Breast epithelium (tissue), 4 donors: Measurements from ENCODE around the gene CUL7. TPM values are rescaled to one million over a fixed set of nuclear protein-coding genes. Genes with fewer than 3 reads are reported as not detected.
"Not testable (repeated sequence)": the region's sequence is repeated elsewhere in the genome, so short reads cannot be mapped to it uniquely, and the experiment has no call there.

Experiments used
- DNase-seq, 2 donors: peaks; one replicate each; pipeline ENCODE4 v3.0.0-alpha.2; 2019; ENCODE audit warnings: low spot score in 2 of 2
- H3K27ac ChIP-seq, 2 donors: fragments of 200-600 bp; sonication (generic) in 1 of 2; one replicate each; pipeline ENCODE4 v1.5.1; 2016 to 2019; ENCODE audit warnings: mild to moderate bottlenecking in 1 of 2
- H3K27me3 ChIP-seq, 2 donors: fragments of 200-600 bp; sonication (generic) in 1 of 2; one replicate each; pipeline versions ENCODE4 v1.5.1 to v1.6.0; 2017 to 2019; ENCODE audit warnings: control low read depth in 1 of 2, mild to moderate bottlenecking in 1 of 2
- H3K36me3 ChIP-seq: fragments of 200-600 bp; one replicate; pipeline ENCODE4 v1.5.1; 2019
- H3K4me1 ChIP-seq, 2 donors: fragments of 200-600 bp; sonication (generic); one replicate each; pipeline ENCODE4 v1.5.1; 2016 to 2019; ENCODE audit warnings: control low read depth in 1 of 2
- H3K4me3 ChIP-seq, 3 donors: fragments of 200-600 bp; sonication (generic); 1 replicate in 2 of 3; 2 replicates in 1 of 3; pipeline ENCODE4 v1.5.1; 2016 to 2019; ENCODE audit warnings: mild to moderate bottlenecking in 3 of 3, moderate library complexity in 2 of 3
- H3K9me3 ChIP-seq, 2 donors: fragments of 200-600 bp; sonication (generic) in 1 of 2; one replicate each; pipeline ENCODE4 v1.5.1; 2016 to 2019; ENCODE audit warnings: control low read depth in 1 of 2
- CTCF ChIP-seq, 3 donors: fragments of 450-650 bp; IDR thresholded peaks; one replicate each; pipeline ENCODE4 v1.5.1; 2016 to 2017; ENCODE audit warnings: antibody characterized with exemption in 3 of 3, mild to moderate bottlenecking in 3 of 3, moderate library complexity in 3 of 3
- POLR2A ChIP-seq: fragments of 450-650 bp; IDR thresholded peaks from one replicate; pipeline ENCODE4 v1.6.1; 2016; ENCODE audit warnings: antibody characterized with exemption, mild to moderate bottlenecking, moderate library complexity
- POLR2AphosphoS5 ChIP-seq, 3 donors: sonication (generic); formaldehyde crosslinking; IDR thresholded peaks; one replicate each; pipeline ENCODE4 v1.6.1; 2017; ENCODE audit warnings: antibody characterized with exemption in 3 of 3
- intact Hi-C: fragments of 100-400 bp; cut with DNase I; formaldehyde crosslinking; loops from one replicate; pipeline ENCODE4 v1.15.1; 2023; ENCODE audit warnings: low total_unique reads
- total RNA-seq, 3 donors: library from RNA; depleted of rRNA; stranded (reverse); fragments of >200 nt; gene quantifications; one replicate each; pipeline ENCODE4 v1.1.0, GENCODE V29; 2016

Gene CUL7
- total RNA-seq, 3 donors from 2014 or later: 12.6 to 21.4 (median 19.3) TPM

- no peak for TF ChIP-seq POLR2A
- no peak for TF ChIP-seq POLR2AphosphoS5 (IDR thresholded peaks at IDR 0.05)
- no peak for TF ChIP-seq CTCF (IDR thresholded peaks at IDR 0.05)
- Histone ChIP-seq H3K9me3 (no peaks in the 10 kb centered on the region), H3K4me3 (no peak overlapping the region), H3K36me3 (no peaks in the 10 kb centered on the region), H3K4me1 (no peaks in the 10 kb centered on the region), H3K27me3 (no peaks in the 10 kb centered on the region), H3K27ac (no peak overlapping the region)
- DNase-seq: no peak
- intact Hi-C loops: no loop called here
Measured at GRCh38 chr6:43006251-43006650, 47.4 kb downstream of the CUL7 start.

GRCh38 chr6:43005844-43006243, 47.8 kb downstream of the CUL7 start:
- intact Hi-C loops: no loop called here
- Histone ChIP-seq H3K36me3 (no peaks in the 10 kb centered on the region), H3K4me1 (no peaks in the 10 kb centered on the region), H3K27ac (no peak overlapping the region), H3K4me3 (no peak overlapping the region), H3K9me3 (no peaks in the 10 kb centered on the region), H3K27me3 (no peaks in the 10 kb centered on the region)
- no peak for DNase-seq
- TF ChIP-seq POLR2AphosphoS5 (IDR thresholded peaks at IDR 0.05) (no peak), POLR2A (no peak), CTCF (IDR thresholded peaks at IDR 0.05) (no peak)

- Histone ChIP-seq H3K4me1 (no peaks in the 10 kb centered on the region), H3K27me3 (no peaks in the 10 kb centered on the region), H3K9me3 (no peaks in the 10 kb centered on the region), H3K27ac (no peak overlapping the region), H3K4me3 (no peak overlapping the region), H3K36me3 (no peaks in the 10 kb centered on the region)
- TF ChIP-seq POLR2A (no peak), CTCF (IDR thresholded peaks at IDR 0.05) (no peak), POLR2AphosphoS5 (IDR thresholded peaks at IDR 0.05) (no peak)
- DNase-seq: no peak
- intact Hi-C loops: no loop called here
Measured at GRCh38 chr6:43001843-43002242, 51.8 kb downstream of the CUL7 start.

GRCh38 chr6:42998205-42998604, 55.4 kb downstream of the CUL7 start:
- H3K4me1 ChIP-seq, H3K27me3 ChIP-seq, intact Hi-C loops, H3K4me3 ChIP-seq, H3K9me3 ChIP-seq, H3K36me3 ChIP-seq, DNase-seq, H3K27ac ChIP-seq: not testable (repeated sequence)

- Histone ChIP-seq H3K36me3 (no peaks in the 10 kb centered on the region), H3K9me3 (no peaks in the 10 kb centered on the region), H3K27ac (no peak overlapping the region), H3K4me1 (no peaks in the 10 kb centered on the region), H3K27me3 (no peaks in the 10 kb centered on the region), H3K4me3 (no peak overlapping the region)
- TF ChIP-seq POLR2A (no peak), POLR2AphosphoS5 (IDR thresholded peaks at IDR 0.05) (no peak), CTCF (IDR thresholded peaks at IDR 0.05) (no peak)
- DNase-seq: no peak
- intact Hi-C loops: no loop called here
Measured at GRCh38 chr6:42996513-42996912, 57.1 kb downstream of the CUL7 start.

GRCh38 chr6:42993445-42993844, 60.2 kb downstream of the CUL7 start:
- Histone ChIP-seq H3K4me3 (no peak overlapping the region), H3K27me3 (no peaks in the 10 kb centered on the region), H3K9me3 (no peaks in the 10 kb centered on the region), H3K27ac (no peak overlapping the region), H3K4me1 (no peaks in the 10 kb centered on the region), H3K36me3 (no peaks in the 10 kb centered on the region)
- DNase-seq: no peak
- intact Hi-C loops: no loop called here
- TF ChIP-seq POLR2A (no peak), POLR2AphosphoS5 (IDR thresholded peaks at IDR 0.05) (no peak), CTCF (IDR thresholded peaks at IDR 0.05) (no peak)
